WI38 (cell line): ENCODE data around the gene CSNK2A3.

ENCODE experiments used
- H3K4me3 ChIP-seq: 2 replicates; pipeline ENCODE4 v1.5.1; 2011; ENCODE audit warnings: low read depth, mild to moderate bottlenecking, control low read depth, low read length
- CTCF ChIP-seq: IDR thresholded peaks from 2 replicates; pipeline ENCODE4 v1.5.1; 2012; ENCODE audit warnings: low read depth, mild to moderate bottlenecking, control low read depth, low read length

Gene CSNK2A3

GRCh38 chr11:11309906-11310305, 43.1 kb downstream of the CSNK2A3 start:
- TF ChIP-seq CTCF: no peak
- no peak overlapping the region for H3K4me3 ChIP-seq

GRCh38 chr11:11308249-11308648, 44.8 kb downstream of the CSNK2A3 start:
- TF ChIP-seq CTCF: no peak
- H3K4me3 ChIP-seq: no peak overlapping the region

- no peak for TF ChIP-seq CTCF
- no peak overlapping the region for H3K4me3 ChIP-seq
Measured at GRCh38 chr11:11306855-11307254, 46.2 kb downstream of the CSNK2A3 start.

GRCh38 chr11:11304550-11304949, 48.5 kb downstream of the CSNK2A3 start:
- no peak overlapping the region for H3K4me3 ChIP-seq
- no peak for TF ChIP-seq CTCF

- no peak overlapping the region for H3K4me3 ChIP-seq
- no peak for TF ChIP-seq CTCF
Measured at GRCh38 chr11:11302565-11302964, 50.5 kb downstream of the CSNK2A3 start.
